GM19455 (cell line): Measurements from ENCODE around the gene TBXAS1.
A peak's percentile ranks its signal among the peaks of the same experiment; 100 is the strongest.

ENCODE experiments used
- ATAC-seq: cut with Tn5 transposase; IDR thresholded peaks from one replicate; pipeline ENCODE4 v1.9.1; 2021; ENCODE audit not compliant: unreplicated experiment

TBXAS1 gene

GRCh38 chr7:139854124-139854511 lies 25.1 kb downstream of the TBXAS1 start:
- ATAC-seq, result no peak

GRCh38 chr7:139854803-139855497 lies 25.9 kb downstream of the TBXAS1 start:
- ATAC-seq, result no peak

- peak; percentile 87 for ATAC-seq
Measured at GRCh38 chr7:139855498-139856270, 26.6 kb downstream of the TBXAS1 start.

GRCh38 chr7:139857791-139858190 lies 28.7 kb downstream of the TBXAS1 start:
- no peak for ATAC-seq

- ATAC-seq, result no peak
Measured at GRCh38 chr7:139860090-139860775, 31.2 kb downstream of the TBXAS1 start.

GRCh38 chr7:139861803-139862202 lies 32.7 kb downstream of the TBXAS1 start:
- no peak for ATAC-seq

- no peak for ATAC-seq
Measured at GRCh38 chr7:139866047-139866837, 37.2 kb downstream of the TBXAS1 start.

GRCh38 chr7:139867847-139868246 lies 38.8 kb downstream of the TBXAS1 start:
- no peak for ATAC-seq

- no peak for ATAC-seq
Measured at GRCh38 chr7:139869886-139870285, 40.8 kb downstream of the TBXAS1 start.

GRCh38 chr7:139870380-139870779 lies 41.3 kb downstream of the TBXAS1 start:
- ATAC-seq, result no peak

- no peak for ATAC-seq
Measured at GRCh38 chr7:139871331-139871730, 42.3 kb downstream of the TBXAS1 start.

GRCh38 chr7:139871820-139872219 lies 42.8 kb downstream of the TBXAS1 start:
- no peak for ATAC-seq

- ATAC-seq, result no peak
Measured at GRCh38 chr7:139873593-139874301, 44.7 kb downstream of the TBXAS1 start.

GRCh38 chr7:139874302-139874629 lies 45.2 kb downstream of the TBXAS1 start:
- no peak for ATAC-seq

- no peak for ATAC-seq
Measured at GRCh38 chr7:139875821-139876241, 46.8 kb downstream of the TBXAS1 start.

- no peak for ATAC-seq
Measured at GRCh38 chr7:139876622-139877283, 47.7 kb downstream of the TBXAS1 start.

GRCh38 chr7:139883814-139884213 lies 54.8 kb downstream of the TBXAS1 start:
- no peak for ATAC-seq

GRCh38 chr7:139884441-139884840 lies 55.4 kb downstream of the TBXAS1 start:
- ATAC-seq, result no peak

- ATAC-seq, result no peak
Measured at GRCh38 chr7:139885511-139885910, 56.4 kb downstream of the TBXAS1 start.

- ATAC-seq, result no peak
Measured at GRCh38 chr7:139886206-139886605, 57.1 kb downstream of the TBXAS1 start.
